NCI-H146 treated with DMSO at 0.1 percent for 48 hours (cell line): ENCODE measurements around the gene ADGRL1.
"Not testable (repeated sequence)": the region's sequence is repeated elsewhere in the genome, so short reads cannot be mapped to it uniquely, and the experiment has no call there.

Experiments
- DNase-seq: peaks from one replicate; lab custom pipeline; 2025; ENCODE audit not compliant: unreplicated experiment; lab: John Stamatoyannopoulos, UW

The ADGRL1 gene

GRCh38 chr19:14205452-14206287, at the start of gene ADGRL1:
ADGRL1 (minus strand) TSS chr19:14206169; CDS start chr19:14183602, 22,567 bp downstream.
- DNase-seq: peak; percentile 4

DNA sequence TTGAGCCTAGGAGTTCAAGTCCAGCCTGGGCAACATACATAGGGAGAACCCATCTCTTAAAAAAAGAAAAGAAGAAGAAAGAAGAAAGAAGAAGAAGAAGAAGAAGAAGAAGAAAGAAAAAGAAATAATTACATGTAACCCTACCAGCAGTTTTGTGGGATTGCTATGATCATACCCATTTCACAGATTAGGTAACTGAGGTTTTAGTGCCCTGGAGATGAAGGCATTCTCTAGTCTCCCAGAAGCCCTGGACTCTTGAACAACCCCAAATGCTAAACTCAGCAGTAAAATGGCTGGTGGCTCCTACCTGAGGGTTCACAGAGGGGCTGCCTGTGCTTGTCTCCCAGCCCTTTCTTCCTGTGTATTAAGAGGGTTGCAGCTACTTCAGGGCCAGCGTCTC, 49.3 kb upstream of the ADGRL1 start:
- DNase-seq: not testable (repeated sequence)

DNA sequence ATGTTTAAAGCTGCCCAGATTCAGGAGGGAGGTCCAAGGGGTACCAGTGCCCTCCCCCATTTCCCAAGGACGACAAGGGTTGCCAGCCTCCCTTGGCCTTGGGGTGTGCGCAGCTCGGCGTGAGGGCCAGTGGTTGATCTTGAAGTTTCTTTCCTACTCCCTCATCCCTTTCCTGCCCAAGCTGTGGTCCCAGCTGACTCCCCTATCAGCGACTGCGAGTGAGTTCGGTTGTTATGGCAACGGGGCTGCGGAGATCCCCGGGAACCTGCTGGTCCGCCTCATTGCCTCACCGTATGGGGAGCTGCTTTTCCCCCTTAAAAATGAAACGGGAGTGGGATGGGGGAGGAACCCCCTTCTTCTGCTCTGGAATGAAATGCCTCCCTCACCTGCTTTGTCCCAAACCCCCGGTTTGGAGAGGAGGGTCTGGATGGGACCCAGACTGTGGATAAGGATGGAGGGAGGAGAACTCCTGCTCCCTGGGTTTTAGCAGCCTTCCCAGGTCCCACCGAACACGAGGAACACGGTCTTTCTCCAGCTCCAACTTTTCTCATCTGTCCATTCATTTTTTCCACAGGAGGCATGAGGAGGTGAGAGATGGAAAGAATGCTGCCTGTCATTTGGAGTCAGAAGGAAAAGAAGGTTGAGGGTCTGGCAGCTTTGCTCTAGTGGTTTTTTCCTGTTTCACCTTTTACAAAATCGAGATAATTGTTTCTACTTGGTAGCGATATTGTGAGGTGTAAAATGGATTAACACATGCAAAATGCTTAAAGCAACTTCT, 48.0 kb upstream of the ADGRL1 start:
- DNase-seq: not testable (repeated sequence)

DNA sequence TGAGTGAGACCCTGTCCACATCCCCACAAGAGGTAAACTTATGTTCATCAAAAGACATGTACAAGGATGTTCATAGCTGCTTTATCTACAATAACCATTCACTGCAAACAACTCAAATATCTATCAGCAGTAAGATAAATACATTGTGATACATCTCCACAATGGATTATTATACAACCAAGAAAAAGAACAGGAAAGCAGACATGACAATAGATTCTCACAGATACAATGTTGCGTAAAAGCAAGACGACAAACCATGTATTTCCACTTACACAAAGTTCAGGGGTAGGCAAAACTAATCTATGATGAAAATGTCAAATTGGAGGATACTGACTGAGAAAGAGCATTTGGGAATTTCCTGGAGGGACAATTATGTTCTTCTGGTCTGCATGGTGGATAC, 46.2 kb upstream of the ADGRL1 start:
- not testable (repeated sequence) for DNase-seq

- DNase-seq: no peak
These were observed 44.9 kb upstream of the ADGRL1 start for GRCh38 chr19:14250870-14251269.

GRCh38 chr19:14250315-14250714, 44.3 kb upstream of the ADGRL1 start:
- DNase-seq: not testable (repeated sequence)

- not testable (repeated sequence) for DNase-seq
These were observed 43.9 kb upstream of the ADGRL1 start for GRCh38 chr19:14249891-14250290.

- peak; percentile 14 for DNase-seq
These were observed 43.2 kb upstream of the ADGRL1 start for GRCh38 chr19:14249012-14249754.

DNA sequence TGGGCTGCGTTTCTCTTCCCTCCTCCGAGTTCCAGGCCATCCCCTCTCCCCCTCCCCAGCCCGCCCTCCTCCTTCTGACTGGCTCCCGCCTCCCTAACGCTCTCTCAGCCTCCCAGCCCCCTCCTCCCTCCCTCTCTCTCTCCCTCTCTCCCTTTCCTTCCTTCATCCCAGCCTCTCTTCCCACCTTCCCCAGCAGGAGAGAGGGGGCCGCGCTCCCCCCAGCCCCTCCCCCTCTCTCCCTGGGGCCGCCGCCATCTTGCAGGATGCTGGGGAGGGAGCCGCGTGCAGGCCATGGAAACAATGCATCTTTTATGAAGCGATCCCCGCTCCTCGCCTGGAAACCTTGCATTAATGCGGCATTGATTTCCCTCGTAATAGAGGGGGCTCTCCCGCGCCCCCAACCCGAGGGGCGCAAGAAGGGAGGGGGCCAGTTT, 42.6 kb upstream of the ADGRL1 start:
- peak; percentile 63 for DNase-seq

DNA sequence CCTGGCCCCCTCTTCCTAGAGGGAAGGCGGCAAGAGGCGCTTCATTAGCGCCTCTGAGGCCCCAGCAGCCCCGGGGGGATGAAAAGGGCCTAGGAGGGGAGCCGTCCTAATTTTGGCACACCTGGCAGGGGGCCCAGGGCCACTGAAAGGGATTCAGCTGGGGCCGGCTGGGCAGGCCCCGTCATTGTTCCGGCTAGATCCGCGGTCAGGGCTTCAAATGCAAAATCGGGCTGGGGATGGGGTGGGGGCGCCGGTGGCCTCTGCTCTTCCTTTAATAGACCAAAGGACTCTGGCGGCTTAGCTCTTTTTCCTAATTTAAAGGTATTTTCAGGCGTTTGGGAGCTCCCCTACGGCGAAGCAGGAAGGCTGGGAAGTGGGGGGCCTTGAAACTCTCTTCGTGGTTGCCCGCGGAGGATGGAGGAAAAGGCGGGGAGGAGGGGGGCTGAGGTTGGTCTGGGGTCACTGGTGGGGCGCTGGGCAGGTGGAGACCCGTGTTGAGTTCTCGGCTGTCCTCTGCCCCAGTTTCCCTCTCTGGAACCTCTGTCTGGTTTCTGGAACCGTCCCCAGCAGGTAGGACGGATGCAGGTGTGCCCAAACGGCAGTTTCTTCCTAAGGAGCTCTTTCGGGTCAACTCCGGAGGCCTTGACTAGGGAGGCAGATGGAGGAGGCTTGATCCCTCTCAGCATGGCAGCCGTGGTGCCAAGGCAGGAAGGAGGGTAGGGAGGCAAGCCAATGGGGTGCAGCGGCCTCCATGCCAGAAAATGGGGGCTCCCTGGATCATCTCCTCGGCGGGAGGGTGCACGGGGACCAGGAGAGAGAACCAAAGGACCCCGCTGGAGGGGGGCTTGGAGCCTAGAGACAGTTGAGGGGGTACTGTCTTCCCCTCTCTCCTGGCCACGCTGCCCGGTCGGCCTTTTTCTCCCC, 41.8 kb upstream of the ADGRL1 start:
- DNase-seq: not testable (repeated sequence)

DNA sequence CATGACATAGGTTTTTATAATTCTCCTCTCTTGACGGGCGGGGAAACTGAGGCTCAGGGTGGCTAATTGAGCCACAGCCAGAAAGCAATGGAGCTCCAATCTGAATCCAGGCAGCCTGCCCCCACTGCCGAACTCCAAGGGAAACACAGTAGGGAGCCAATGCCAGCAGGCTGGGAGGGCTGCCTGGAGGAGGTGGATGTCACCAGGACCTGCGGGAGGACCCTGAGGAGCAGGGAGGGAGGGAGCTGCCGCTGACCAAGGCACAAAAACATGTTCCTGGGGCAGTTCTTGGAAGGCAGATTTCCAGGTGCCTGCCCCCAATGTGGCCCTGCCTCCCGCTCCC, 41.2 kb upstream of the ADGRL1 start:
- DNase-seq: not testable (repeated sequence)

DNA sequence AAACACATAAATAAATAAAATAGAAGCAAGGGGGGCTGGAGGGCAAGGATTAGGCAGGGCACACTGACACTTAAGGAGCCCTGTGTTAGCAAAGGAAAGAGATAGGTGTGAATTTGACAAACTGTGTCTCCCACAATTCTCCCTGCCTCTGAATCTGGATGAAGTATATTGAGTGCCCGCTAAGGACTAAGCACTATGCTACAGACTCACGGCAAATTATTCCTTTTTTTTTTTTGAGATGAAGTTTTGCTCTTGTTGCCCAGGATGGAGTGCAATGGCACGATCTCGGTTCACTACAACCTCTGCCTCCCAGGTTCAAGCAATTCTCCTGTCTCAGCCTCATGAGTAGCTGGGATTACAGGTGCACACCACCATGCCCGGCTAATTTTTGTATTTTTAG, 38.4 kb upstream of the ADGRL1 start:
- DNase-seq: not testable (repeated sequence)

DNA sequence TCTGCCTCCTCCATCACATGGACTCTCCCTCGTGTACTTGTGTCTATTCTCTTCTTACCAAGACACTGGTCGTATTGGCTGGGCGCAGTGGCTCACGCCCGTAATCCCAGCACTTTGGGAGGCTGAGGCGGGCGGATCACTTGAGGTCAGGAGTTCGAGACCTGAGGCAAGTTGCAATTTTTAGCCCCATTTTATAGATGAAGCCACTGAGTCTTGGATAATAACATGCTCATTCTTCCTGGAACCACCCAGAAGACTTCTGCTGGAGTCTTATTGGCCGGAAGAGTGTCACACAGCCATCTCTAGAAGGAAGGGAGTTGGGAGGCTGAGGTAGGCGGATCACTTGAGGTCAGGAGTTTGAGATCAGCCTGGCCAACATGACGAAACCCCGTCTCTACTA, 37.7 kb upstream of the ADGRL1 start:
- DNase-seq: not testable (repeated sequence)

GRCh38 chr19:14237014-14237941, 31.3 kb upstream of the ADGRL1 start:
- DNase-seq: no peak

- DNase-seq: not testable (repeated sequence)
These were observed 27.0 kb upstream of the ADGRL1 start for GRCh38 chr19:14232945-14233344.

DNA sequence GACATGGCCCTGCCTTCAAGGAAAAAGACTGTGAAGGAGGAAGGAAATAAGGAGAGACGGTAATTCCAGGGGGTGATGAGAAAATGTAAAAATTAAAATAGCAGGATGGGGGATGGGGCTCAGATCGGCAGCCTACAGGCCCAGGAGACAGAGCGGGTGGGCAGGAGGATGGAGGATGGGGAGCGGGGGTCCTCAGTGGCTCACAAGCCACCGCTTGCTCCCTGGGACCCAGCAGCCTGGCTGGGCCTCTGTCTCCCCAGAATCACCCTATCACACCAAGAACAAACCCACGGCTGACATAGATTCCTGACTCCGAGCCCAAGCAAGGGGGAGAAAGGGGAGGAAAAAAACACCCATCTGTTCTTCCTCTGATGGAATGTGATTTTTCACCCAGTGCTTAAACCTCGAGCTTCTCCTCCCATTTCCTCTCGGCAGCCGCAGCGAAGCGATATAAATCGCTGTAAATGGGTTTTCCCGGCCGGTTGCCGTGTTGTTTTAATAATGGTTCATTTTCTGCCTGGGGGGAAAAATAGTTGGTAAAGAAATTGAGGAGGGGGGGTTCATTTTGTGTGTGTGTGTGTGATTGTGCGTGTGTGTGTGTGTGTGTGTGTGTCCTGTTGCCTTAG, 22.6 kb upstream of the ADGRL1 start:
- not testable (repeated sequence) for DNase-seq

DNA sequence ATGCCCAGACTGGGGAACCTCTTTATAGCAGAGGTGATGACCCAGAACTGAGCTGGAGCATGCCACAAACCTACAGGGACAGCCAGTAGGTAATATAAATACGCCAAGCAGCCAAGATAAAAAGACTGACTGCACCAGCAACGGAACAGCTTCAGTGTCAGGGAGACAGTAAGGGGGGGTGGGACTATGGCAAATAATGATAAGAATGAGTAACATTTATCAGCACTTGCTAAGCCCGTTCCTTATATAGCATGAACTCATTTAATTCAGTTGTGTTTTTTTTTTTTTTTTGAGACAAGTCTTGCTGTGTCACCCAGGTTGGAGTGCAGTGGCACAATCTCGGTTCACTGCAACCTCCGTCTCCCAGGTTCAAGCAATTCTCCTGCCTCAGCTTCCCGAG, 20.5 kb upstream of the ADGRL1 start:
- DNase-seq: not testable (repeated sequence)

GRCh38 chr19:14222886-14223285, 16.9 kb upstream of the ADGRL1 start:
- no peak for DNase-seq

- not testable (repeated sequence) for DNase-seq
These were observed 15.4 kb upstream of the ADGRL1 start for GRCh38 chr19:14221345-14221744.
